Neutrophil (primary cell): ENCODE data around the gene PTGER4.
"Not testable (repeated sequence)": the region's sequence is repeated elsewhere in the genome, so short reads cannot be mapped to it uniquely, and the experiment has no call there.

Experiments
- H3K27ac ChIP-seq: fragments of 200-600 bp; sonication (generic); 2 replicates; pipeline ENCODE4 v1.5.1; 2016; ENCODE audit warnings: mild to moderate bottlenecking, moderate library complexity
- H3K27me3 ChIP-seq: fragments of 200-600 bp; sonication (generic); 2 replicates; pipeline ENCODE4 v1.6.0; 2016; ENCODE audit warnings: mild to moderate bottlenecking
- H3K36me3 ChIP-seq: fragments of 200-600 bp; sonication (generic); 2 replicates; pipeline ENCODE4 v1.5.1; 2017
- H3K4me1 ChIP-seq, 2 experiments: fragments of 200-600 bp in 1 of 2; sonication (generic) in 1 of 2; 1 replicate in 1 of 2; 2 replicates in 1 of 2; pipeline versions ENCODE4 v1.5.1 to v1.6.1; 2013 to 2016; ENCODE audit warnings: low read depth in 1 of 2, low read length in 1 of 2, mild to moderate bottlenecking in 1 of 2, moderate library complexity in 1 of 2; ENCODE audit not compliant: control insufficient read depth in 1 of 2, insufficient read depth in 1 of 2
- H3K4me3 ChIP-seq, 2 experiments: fragments of 200-600 bp in 1 of 2; sonication (generic) in 1 of 2; 1 replicate in 1 of 2; 2 replicates in 1 of 2; pipeline ENCODE4 v1.5.1; 2013 to 2016; ENCODE audit warnings: low read depth in 1 of 2, low read length in 1 of 2, mild to moderate bottlenecking in 1 of 2, moderate library complexity in 1 of 2
- H3K9me3 ChIP-seq: fragments of 200-600 bp; sonication (generic); 2 replicates; pipeline ENCODE4 v1.5.1; 2016
- TF ChIP-seq, protein P1 (sequence below): fragments of 200-600 bp; sonication (generic); IDR thresholded peaks from 2 replicates; pipeline ENCODE4 v1.5.1; 2016; ENCODE audit warnings: antibody characterized with exemption

PTGER4 gene

DNA sequence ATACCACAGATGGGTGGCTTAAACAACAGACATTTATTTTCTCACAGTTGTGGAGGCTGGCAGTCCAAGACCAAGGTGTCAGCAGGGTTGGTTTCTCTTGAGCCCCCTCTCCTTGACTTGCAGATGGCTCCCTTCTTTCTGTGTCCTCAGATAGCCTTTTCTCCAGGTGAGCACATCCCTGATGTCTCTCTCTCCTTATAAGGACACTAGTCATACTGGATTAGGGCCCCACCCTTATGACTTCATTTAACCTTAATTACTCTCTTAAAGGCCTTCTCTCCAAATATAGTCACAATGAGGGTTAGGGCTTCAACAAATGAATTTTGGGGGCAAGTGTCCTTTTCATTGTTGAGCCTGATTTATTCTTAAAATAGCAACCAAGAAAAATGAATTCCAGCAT is 14.7 kb downstream of the PTGER4 start:
- Histone ChIP-seq H3K36me3 (peaks cover 32% of the 10 kb centered on the region), H3K27me3 (no peaks in the 10 kb centered on the region), H3K9me3 (no peaks in the 10 kb centered on the region), H3K4me3 (no peak overlapping the region), H3K27ac (no peak overlapping the region), H3K4me1 (no peaks in the 10 kb centered on the region)
- TF ChIP-seq, protein P1, sequence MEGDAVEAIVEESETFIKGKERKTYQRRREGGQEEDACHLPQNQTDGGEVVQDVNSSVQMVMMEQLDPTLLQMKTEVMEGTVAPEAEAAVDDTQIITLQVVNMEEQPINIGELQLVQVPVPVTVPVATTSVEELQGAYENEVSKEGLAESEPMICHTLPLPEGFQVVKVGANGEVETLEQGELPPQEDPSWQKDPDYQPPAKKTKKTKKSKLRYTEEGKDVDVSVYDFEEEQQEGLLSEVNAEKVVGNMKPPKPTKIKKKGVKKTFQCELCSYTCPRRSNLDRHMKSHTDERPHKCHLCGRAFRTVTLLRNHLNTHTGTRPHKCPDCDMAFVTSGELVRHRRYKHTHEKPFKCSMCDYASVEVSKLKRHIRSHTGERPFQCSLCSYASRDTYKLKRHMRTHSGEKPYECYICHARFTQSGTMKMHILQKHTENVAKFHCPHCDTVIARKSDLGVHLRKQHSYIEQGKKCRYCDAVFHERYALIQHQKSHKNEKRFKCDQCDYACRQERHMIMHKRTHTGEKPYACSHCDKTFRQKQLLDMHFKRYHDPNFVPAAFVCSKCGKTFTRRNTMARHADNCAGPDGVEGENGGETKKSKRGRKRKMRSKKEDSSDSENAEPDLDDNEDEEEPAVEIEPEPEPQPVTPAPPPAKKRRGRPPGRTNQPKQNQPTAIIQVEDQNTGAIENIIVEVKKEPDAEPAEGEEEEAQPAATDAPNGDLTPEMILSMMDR, result no peak

DNA sequence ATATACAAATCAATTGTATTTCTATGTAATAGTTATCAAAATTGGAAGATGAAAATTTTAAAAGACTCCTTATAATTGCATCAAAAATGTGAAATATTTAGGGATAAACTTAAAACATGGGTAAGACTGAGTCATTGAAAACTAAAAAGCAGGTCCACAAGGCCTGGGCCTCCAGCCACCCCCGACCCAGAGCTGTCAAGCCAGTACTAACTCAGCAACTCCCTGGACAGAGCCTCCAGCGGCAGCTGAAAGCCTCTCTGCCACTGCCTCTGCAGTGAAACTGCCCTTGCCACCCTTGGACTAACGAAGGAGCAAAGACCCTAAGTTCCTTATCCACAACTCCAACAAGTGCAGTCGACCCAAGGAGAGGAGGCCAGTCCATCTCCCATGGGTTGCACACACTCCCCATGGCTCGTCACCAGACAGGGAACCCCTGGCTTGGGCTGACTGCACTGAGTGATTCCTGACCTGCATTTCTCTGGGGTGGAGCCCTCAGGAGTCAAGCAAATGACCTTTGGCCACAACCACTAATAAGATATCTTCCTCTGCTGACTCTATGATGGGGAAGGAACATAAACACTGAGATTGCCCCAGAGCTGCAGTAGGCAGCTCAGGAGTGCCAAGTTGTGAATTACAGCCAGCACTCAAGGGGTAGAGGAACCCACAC is 20.5 kb downstream of the PTGER4 start:
- no peak overlapping the region for H3K27ac ChIP-seq

DNA sequence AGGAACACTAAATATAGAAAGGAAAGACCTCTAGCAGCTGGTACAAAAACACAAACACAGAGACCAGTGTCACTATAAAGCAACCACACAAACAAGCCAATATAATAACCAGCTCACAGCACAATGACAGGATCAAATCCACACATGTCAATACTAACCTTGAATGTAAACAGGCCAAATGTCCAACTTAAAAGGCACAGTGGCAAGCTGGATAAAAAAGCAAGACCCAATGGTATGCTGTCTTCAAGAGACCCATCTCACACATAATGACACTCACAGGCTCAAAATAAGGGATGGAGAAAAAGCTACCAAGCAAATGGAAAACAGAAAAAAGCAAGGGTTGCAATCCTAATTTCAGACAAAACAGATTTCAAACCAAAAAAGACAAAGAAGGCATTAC is 22.3 kb downstream of the PTGER4 start:
- not testable (repeated sequence) for H3K4me1 ChIP-seq, H3K27me3 ChIP-seq, H3K4me3 ChIP-seq, H3K27ac ChIP-seq, H3K9me3 ChIP-seq, H3K36me3 ChIP-seq

More for the DNA sequence above, 20.5 kb downstream of the PTGER4 start:
- TF ChIP-seq, protein P1, result no peak
- Histone ChIP-seq H3K9me3 (no peaks in the 10 kb centered on the region), H3K4me3 (no peak overlapping the region), H3K4me1 (no peaks in the 10 kb centered on the region), H3K27me3 (no peaks in the 10 kb centered on the region), H3K36me3 (no peaks in the 10 kb centered on the region)

DNA sequence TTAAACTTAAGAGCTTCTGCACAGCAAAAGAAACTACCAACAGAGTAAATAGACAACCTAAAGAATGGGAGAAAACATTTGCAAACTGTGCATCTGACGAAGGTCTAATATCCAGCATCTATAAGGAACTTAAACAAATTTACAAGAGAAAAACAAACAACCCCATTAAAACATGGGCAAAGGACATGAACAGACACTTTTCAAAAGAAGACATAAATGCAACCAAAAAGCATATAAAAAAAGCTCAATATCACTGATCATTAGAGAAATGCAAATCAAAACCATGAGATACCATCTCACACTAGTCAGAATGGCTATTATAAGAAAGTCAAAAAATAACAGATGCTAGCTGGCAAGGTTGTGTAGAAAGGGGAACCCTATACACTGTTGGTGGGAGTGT is 25.8 kb downstream of the PTGER4 start:
- H3K27me3 ChIP-seq, H3K4me3 ChIP-seq, H3K27ac ChIP-seq, H3K36me3 ChIP-seq, H3K4me1 ChIP-seq, H3K9me3 ChIP-seq: not testable (repeated sequence)

DNA sequence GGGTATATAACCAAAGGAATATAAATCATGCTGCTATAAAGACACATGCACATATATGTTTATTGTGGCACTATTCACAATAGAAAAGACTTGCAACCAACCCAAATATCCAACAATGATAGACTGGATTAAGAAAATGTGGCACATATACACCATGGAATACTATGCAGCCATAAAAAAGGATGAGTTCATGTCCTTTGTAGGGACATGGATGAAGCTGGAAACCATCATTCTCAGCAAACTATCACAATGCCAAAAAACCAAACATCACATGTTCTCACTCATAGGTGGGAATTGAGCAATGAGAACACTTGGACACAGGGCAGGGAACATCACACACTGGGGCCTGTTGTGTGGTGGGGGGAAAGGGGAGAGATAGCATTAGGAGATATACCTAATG is 30.9 kb downstream of the PTGER4 start:
- not testable (repeated sequence) for H3K4me3 ChIP-seq, H3K9me3 ChIP-seq, H3K27me3 ChIP-seq, H3K4me1 ChIP-seq, H3K27ac ChIP-seq, H3K36me3 ChIP-seq

DNA sequence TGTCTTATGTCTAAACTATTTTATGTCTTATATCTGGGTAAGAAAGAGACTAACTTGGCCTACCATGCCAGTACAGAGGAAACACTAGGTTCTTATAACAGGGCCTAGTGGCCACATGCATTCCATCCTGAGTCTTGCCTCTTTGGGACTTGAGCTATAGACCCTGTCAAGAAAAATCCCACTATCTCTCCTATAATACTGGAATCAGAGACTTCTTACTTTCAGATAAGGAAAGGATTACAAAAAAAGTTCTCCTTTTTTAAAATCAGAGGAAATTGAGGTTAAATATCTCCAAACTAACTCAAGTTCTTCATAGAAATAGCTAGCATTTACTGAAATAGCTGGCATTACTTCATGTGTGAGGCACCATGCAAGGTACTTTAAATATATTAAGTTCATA is 34.3 kb downstream of the PTGER4 start:
- no peak overlapping the region for H3K27ac ChIP-seq
- H3K27me3 ChIP-seq, result no peaks in the 10 kb centered on the region
- TF ChIP-seq, protein P1, result no peak
- H3K36me3 ChIP-seq, result peaks cover 22% of the 10 kb centered on the region
- H3K9me3 ChIP-seq, result no peaks in the 10 kb centered on the region
- no peaks in the 10 kb centered on the region for H3K4me1 ChIP-seq
- no peak overlapping the region for H3K4me3 ChIP-seq

DNA sequence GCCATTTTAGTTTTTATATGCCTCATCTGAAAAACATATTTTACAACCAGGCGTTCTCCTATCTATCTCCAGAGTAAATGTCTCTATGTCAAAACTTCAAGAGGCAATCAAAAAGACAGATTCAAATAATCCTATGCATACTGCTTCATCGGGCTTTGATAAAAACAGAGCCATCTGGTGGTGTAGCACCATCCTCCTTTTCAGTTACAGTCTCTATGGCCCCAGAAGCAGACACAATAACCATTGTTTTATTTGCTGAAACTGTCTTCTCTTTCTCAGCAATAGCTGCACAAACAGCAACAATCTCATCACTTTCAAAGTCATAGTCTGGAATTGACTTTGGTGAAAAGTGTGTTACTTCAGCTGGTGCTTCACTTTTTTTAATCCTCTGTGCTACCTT is 36.3 kb downstream of the PTGER4 start:
- TF ChIP-seq, protein P1, result no peak
- no peak overlapping the region for H3K27ac ChIP-seq
- no peak overlapping the region for H3K4me3 ChIP-seq
- H3K36me3 ChIP-seq, result peaks cover 26% of the 10 kb centered on the region
- no peaks in the 10 kb centered on the region for H3K9me3 ChIP-seq
- H3K4me1 ChIP-seq, result no peaks in the 10 kb centered on the region
- H3K27me3 ChIP-seq, result no peaks in the 10 kb centered on the region
